WTC11 (cell line): ENCODE data around the gene HS1BP3. TPM values are rescaled to one million over a fixed set of nuclear protein-coding genes. Genes with fewer than 3 reads are reported as not detected.

ENCODE experiments used
- ATAC-seq: fragments of 200-7000 bp; cut with Tn5 transposase; 2 replicates; pipeline ENCODE4 v1.10.0; 2021; ENCODE audit warnings: mild to moderate bottlenecking, moderate library complexity
- CTCF ChIA-PET: fragments of 300-600 bp; sonication (Branson Sonifier 250); formaldehyde crosslinking; loops from one replicate; lab custom pipeline; 2021; ENCODE audit warnings: antibody characterized with exemption; lab: Charles Lee
- POLR2A ChIA-PET: fragments of 350-600 bp; sonication (Branson Sonifier 250); formaldehyde crosslinking; loops from one replicate; lab custom pipeline; 2021; ENCODE audit warnings: antibody characterized with exemption; lab: Charles Lee
- DNase-seq: peaks from one replicate; pipeline ENCODE4 v3.0.0; 2021; ENCODE audit warnings: low spot score
- H3K27ac Mint-ChIP-seq: 2 replicates; pipeline ENCODE4 v1.8.0; 2021; ENCODE audit warnings: mixed read lengths
- H3K27me3 Mint-ChIP-seq: 2 replicates; pipeline ENCODE4 v1.8.0; 2021; ENCODE audit warnings: low read depth, mild to moderate bottlenecking, moderate library complexity, mixed read lengths
- H3K36me3 Mint-ChIP-seq: 2 replicates; pipeline ENCODE4 v1.8.0; 2021; ENCODE audit warnings: mixed read lengths
- H3K4me1 Mint-ChIP-seq: 2 replicates; pipeline ENCODE4 v1.8.0; 2022; ENCODE audit warnings: mixed read lengths
- H3K4me3 Mint-ChIP-seq: 2 replicates; pipeline ENCODE4 v1.8.0; 2021; ENCODE audit warnings: mild to moderate bottlenecking, moderate library complexity, mixed read lengths
- H3K9me3 Mint-ChIP-seq: 2 replicates; pipeline ENCODE4 v1.8.0; 2021; ENCODE audit warnings: mixed read lengths
- ARID4B ChIP-seq: sonication (generic); formaldehyde crosslinking; IDR thresholded peaks from 2 replicates; pipeline ENCODE4 v1.8.0; 2023; ENCODE audit warnings: missing genetic modification reagents, mild to moderate bottlenecking, borderline replicate concordance
- E2F1 ChIP-seq: sonication (generic); formaldehyde crosslinking; IDR thresholded peaks from 2 replicates; pipeline ENCODE4 v1.8.0; 2022; ENCODE audit warnings: mild to moderate bottlenecking, missing genetic modification reagents
- E2F4 ChIP-seq: sonication (generic); formaldehyde crosslinking; IDR thresholded peaks from 2 replicates; pipeline ENCODE4 v1.8.1; 2022; ENCODE audit warnings: low read depth, mild to moderate bottlenecking, moderate library complexity, missing genetic modification reagents, borderline replicate concordance
- ERG ChIP-seq: fragments of 250-450 bp; sonication (Bioruptor Pico); IDR thresholded peaks from 2 replicates; pipeline ENCODE4 v1.8.0; 2021; ENCODE audit warnings: mild to moderate bottlenecking
- FOXJ3 ChIP-seq: sonication (generic); formaldehyde crosslinking; IDR thresholded peaks from 2 replicates; pipeline ENCODE4 v1.9.0; 2021; ENCODE audit warnings: missing genetic modification reagents, mild to moderate bottlenecking, borderline replicate concordance
- FOXP1 ChIP-seq: sonication (generic); formaldehyde crosslinking; IDR thresholded peaks from 2 replicates; pipeline ENCODE4 v1.8.0; 2022; ENCODE audit warnings: missing genetic modification reagents, mild to moderate bottlenecking, moderate library complexity, borderline replicate concordance
- IRF1 ChIP-seq: sonication (generic); formaldehyde crosslinking; IDR thresholded peaks from 2 replicates; pipeline ENCODE4 v1.8.0; 2023; ENCODE audit warnings: missing genetic modification reagents
- MAX ChIP-seq: sonication (generic); formaldehyde crosslinking; IDR thresholded peaks from 2 replicates; pipeline ENCODE4 v1.8.0; 2022; ENCODE audit warnings: mild to moderate bottlenecking, missing genetic modification reagents
- MXD4 ChIP-seq: fragments of 250-450 bp; sonication (Bioruptor Pico); IDR thresholded peaks from 2 replicates; pipeline ENCODE4 v1.8.0; 2021; ENCODE audit warnings: mild to moderate bottlenecking, moderate library complexity, borderline replicate concordance
- RELA ChIP-seq: sonication (generic); formaldehyde crosslinking; IDR thresholded peaks from 2 replicates; pipeline ENCODE4 v1.8.1; 2022; ENCODE audit warnings: missing genetic modification reagents, mild to moderate bottlenecking, borderline replicate concordance
- SMAD3 ChIP-seq: sonication (generic); formaldehyde crosslinking; IDR thresholded peaks from 2 replicates; pipeline ENCODE4 v1.8.0; 2022; ENCODE audit warnings: missing genetic modification reagents, mild to moderate bottlenecking, borderline replicate concordance
- STAT6 ChIP-seq: sonication (generic); formaldehyde crosslinking; conservative IDR thresholded peaks from 2 replicates; pipeline ENCODE4 v1.8.1; 2023; ENCODE audit warnings: mild to moderate bottlenecking, low read depth, missing genetic modification reagents, moderate library complexity
- ZBTB21 ChIP-seq: sonication (generic); formaldehyde crosslinking; IDR thresholded peaks from 2 replicates; pipeline ENCODE4 v1.8.1; 2023; ENCODE audit warnings: mild to moderate bottlenecking, missing genetic modification reagents, borderline replicate concordance
- total RNA-seq: library from RNA; stranded (reverse); gene quantifications from 3 replicates; pipeline ENCODE4 v1.2.3, GENCODE V29; 2021

HS1BP3 gene
- total RNA-seq, 1 experiment from 2014 or later = 17.9 TPM

GRCh38 chr2:20671036-20671735 is 20.3 kb upstream of the HS1BP3 start:
- Mint-ChIP-seq H3K27me3 (peaks cover 93% of the 10 kb centered on the region), H3K4me1 (peaks cover 61% of the 10 kb centered on the region), H3K9me3 (no peaks in the 10 kb centered on the region), H3K27ac (no peak overlapping the region), H3K4me3 (peak overlapping the region; percentile 52), H3K36me3 (no peaks in the 10 kb centered on the region)
- TF ChIP-seq E2F1 (0 out of 2 replicates have a peak, but pooled peaks have one; percentile 34), MXD4 (no peak), ARID4B (CRISPR knock-in tag) (0 out of 2 replicates have a peak, but pooled peaks have one; percentile 2), ZBTB21 (CRISPR knock-in tag) (no peak), E2F4 (0 out of 2 replicates have a peak, but pooled peaks have one; percentile 27), FOXP1 (CRISPR knock-in tag) (peak; percentile 59; the same call in 1 of the 2 replicates), MAX (CRISPR knock-in tag) (peak; percentile 42; the same call in 1 of the 2 replicates)
- ATAC-seq (no peak), DNase-seq (no peak)
- POLR2A ChIA-PET = no interaction called here
- CTCF ChIA-PET = interaction anchor here (2.8 to 10.1 kb wide), 2 partner anchors 7 to 20 kb away, joined by 15 to 329 read pairs; partner anchors contain the start of genes GDF7 and HS1BP3

- DNase-seq = peak; percentile 38
- H3K9me3 Mint-ChIP-seq = no peaks in the 10 kb centered on the region
- H3K4me3 Mint-ChIP-seq = peak overlapping the region; percentile 16; the same call in 1 of the 2 replicates
- ChIA-PET CTCF (interaction anchor here (2.8 to 10.1 kb wide), 2 partner anchors 7 to 20 kb away, joined by 15 to 329 read pairs; partner anchors contain the start of genes GDF7 and HS1BP3), POLR2A (interaction anchor here (1.0 kb wide), 1 partner anchor 152 kb away, joined by 3 read pairs; the partner anchor contains the start of gene LDAH)
- H3K4me1 Mint-ChIP-seq = peaks cover 55% of the 10 kb centered on the region
- no peak for ATAC-seq
- H3K27me3 Mint-ChIP-seq = peaks cover 96% of the 10 kb centered on the region
- H3K36me3 Mint-ChIP-seq = no peaks in the 10 kb centered on the region
- H3K27ac Mint-ChIP-seq = no peak overlapping the region
- TF ChIP-seq IRF1 (CRISPR knock-in tag) (no peak), SMAD3 (CRISPR knock-in tag) (no peak), FOXJ3 (no peak), ERG (CRISPR knock-in tag) (no peak), STAT6 (CRISPR knock-in tag) (no peak), MAX (CRISPR knock-in tag) (no peak), RELA (CRISPR knock-in tag) (no peak)
Observed at GRCh38 chr2:20670315-20671035, 19.6 kb upstream of the HS1BP3 start.
